Body of pancreas (tissue), 4 donors: Measurements from ENCODE around the gene TBK1.

Experiments
- POLR2A ChIP-seq, 3 donors: fragments of 450-650 bp; IDR thresholded peaks; one replicate each; pipeline ENCODE4 v1.6.1; 2016; ENCODE audit warnings: antibody characterized with exemption in 3 of 3, mild to moderate bottlenecking in 2 of 3
- TF ChIP-seq, protein P1 (sequence below), 7 experiments: fragments of 450-650 bp in 4 of 7; fragments of 200-600 bp in 3 of 7; sonication (generic) in 3 of 7; IDR thresholded peaks; one replicate each; pipeline ENCODE4 v1.5.1; 2016 to 2019; ENCODE audit warnings: antibody characterized with exemption in 7 of 7

DNA sequence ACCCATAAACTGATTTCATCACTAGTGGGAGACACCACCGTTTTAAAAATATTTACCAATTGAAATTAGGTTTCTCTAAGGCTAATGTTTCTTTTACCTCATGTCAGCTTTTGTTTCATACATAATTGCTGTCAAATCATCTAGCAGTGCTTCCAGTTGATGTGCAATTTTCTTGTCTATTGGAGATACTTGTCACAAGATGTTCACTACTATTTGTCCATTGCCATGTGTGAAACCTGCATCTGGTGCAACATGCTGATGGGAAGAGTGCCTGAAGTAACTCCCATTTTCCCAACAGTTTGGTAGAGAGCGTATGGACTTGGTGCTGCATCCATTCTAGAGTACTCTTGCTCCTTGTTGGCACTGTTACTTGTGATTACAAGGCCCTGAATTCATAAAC, 38.0 kb upstream of the TBK1 start:
- TF ChIP-seq, protein P1, sequence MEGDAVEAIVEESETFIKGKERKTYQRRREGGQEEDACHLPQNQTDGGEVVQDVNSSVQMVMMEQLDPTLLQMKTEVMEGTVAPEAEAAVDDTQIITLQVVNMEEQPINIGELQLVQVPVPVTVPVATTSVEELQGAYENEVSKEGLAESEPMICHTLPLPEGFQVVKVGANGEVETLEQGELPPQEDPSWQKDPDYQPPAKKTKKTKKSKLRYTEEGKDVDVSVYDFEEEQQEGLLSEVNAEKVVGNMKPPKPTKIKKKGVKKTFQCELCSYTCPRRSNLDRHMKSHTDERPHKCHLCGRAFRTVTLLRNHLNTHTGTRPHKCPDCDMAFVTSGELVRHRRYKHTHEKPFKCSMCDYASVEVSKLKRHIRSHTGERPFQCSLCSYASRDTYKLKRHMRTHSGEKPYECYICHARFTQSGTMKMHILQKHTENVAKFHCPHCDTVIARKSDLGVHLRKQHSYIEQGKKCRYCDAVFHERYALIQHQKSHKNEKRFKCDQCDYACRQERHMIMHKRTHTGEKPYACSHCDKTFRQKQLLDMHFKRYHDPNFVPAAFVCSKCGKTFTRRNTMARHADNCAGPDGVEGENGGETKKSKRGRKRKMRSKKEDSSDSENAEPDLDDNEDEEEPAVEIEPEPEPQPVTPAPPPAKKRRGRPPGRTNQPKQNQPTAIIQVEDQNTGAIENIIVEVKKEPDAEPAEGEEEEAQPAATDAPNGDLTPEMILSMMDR (IDR thresholded peaks at IDR 0.05), result no peak
- TF ChIP-seq POLR2A (IDR thresholded peaks at IDR 0.05), result no peak
